Measurements from ENCODE around the gene CYB561D2. TPM values are rescaled to one million over a fixed set of nuclear protein-coding genes. Genes with fewer than 3 reads are reported as not detected.

CYB561D2 gene
- total and polyA plus RNA-seq, 2 of the 13 experiments (the other 11 are each of a cell fraction or from before 2014, with no cell fraction given): 11.1 to 17.2 TPM

- no peak for TF ChIP-seq TRAFD1 (CRISPR knock-in tag; IDR thresholded peaks at IDR 0.05; ENCODE audit: borderline replicate concordance)
- TF ChIP-seq SP4 (CRISPR knock-in tag; IDR thresholded peaks at IDR 0.05): 0 out of 2 replicates have a peak, but pooled peaks have one; percentile 8
- peak; percentile 33; the same call in 1 of the 2 replicates for TF ChIP-seq ATF3 (CRISPR knock-in tag; IDR thresholded peaks at IDR 0.05)
- TF ChIP-seq NCOA1 (CRISPR knock-in tag; IDR thresholded peaks at IDR 0.05): no peak
- TF ChIP-seq RXRA (CRISPR knock-in tag; IDR thresholded peaks at IDR 0.05): peak; percentile 64
- peak; percentile 87 for TF ChIP-seq ZFY (CRISPR knock-in tag; IDR thresholded peaks at IDR 0.05)
- TF ChIP-seq AHR (CRISPR knock-in tag; IDR thresholded peaks at IDR 0.05): no peak
- TF ChIP-seq KMT2B (CRISPR knock-in tag; IDR thresholded peaks at IDR 0.05): peak; percentile 83
- peak; percentile 40; the same call in 1 of the 2 replicates for TF ChIP-seq ZNF124 (CRISPR knock-in tag; IDR thresholded peaks at IDR 0.05)
- no peak for TF ChIP-seq TEAD2 (CRISPR knock-in tag; IDR thresholded peaks at IDR 0.05)
- peak; percentile 65; the same call in 1 of the 2 replicates for TF ChIP-seq ZNF747 (CRISPR knock-in tag; IDR thresholded peaks at IDR 0.05; ENCODE audit: borderline replicate concordance)
- peak; percentile 12; the same call in 1 of the 2 replicates for TF ChIP-seq ARID5B (CRISPR knock-in tag; IDR thresholded peaks at IDR 0.05)
- peak; percentile 16 for TF ChIP-seq ZNF781 (CRISPR knock-in tag; IDR thresholded peaks at IDR 0.05; ENCODE audit: borderline replicate concordance, not compliant biosample characterization)
- peak; percentile 99 for TF ChIP-seq GABPB1 (CRISPR knock-in tag; IDR thresholded peaks at IDR 0.05)
- TF ChIP-seq HDAC2 (CRISPR knock-in tag; IDR thresholded peaks at IDR 0.05): peak; percentile 80
- peak; percentile 87 for TF ChIP-seq POLR2AphosphoS5 (IDR thresholded peaks at IDR 0.05; ENCODE audit: low read depth, low read length)
- TF ChIP-seq RBM39 (IDR thresholded peaks at IDR 0.05; ENCODE audit: low read depth, low read length, poor library complexity, severe bottlenecking): no peak
- no peak for TF ChIP-seq ZNF20 (CRISPR knock-in tag; IDR thresholded peaks at IDR 0.05)
- no peak for TF ChIP-seq GABPA (IDR thresholded peaks at IDR 0.05; ENCODE audit: low read depth, low read length)
- TF ChIP-seq GABPA (CRISPR knock-in tag; IDR thresholded peaks at IDR 0.05; ENCODE audit: low read depth): peak; percentile 95
- TF ChIP-seq HINFP (CRISPR knock-in tag; IDR thresholded peaks at IDR 0.05; ENCODE audit: low read depth): no peak
- TF ChIP-seq CENPX (CRISPR knock-in tag; IDR thresholded peaks at IDR 0.05): no peak
- TF ChIP-seq THAP8 (CRISPR knock-in tag; IDR thresholded peaks at IDR 0.05; ENCODE audit: borderline replicate concordance): no peak
Measured at GRCh38 chr3:50327943-50328691, 22.5 kb upstream of the CYB561D2 start, which contains the start of gene TUSC2 (continued).
